HCT116 (cell line): ENCODE results near the gene AUTS2. TPM values are rescaled to one million over a fixed set of nuclear protein-coding genes. Genes with fewer than 3 reads are reported as not detected.

Source experiments
- ATAC-seq: fragments of 200-7000 bp; cut with Tn5 transposase; 2 replicates; pipeline ENCODE4 v1.9.1; 2020; ENCODE audit warnings: mild to moderate bottlenecking, moderate library complexity
- BruUV-seq: library from RNA; stranded (reverse); fragments of 400-500 nt; replicated peaks from 2 replicates; lab custom pipeline; 2021; lab: Mats Ljungman, UMichigan
- CTCF ChIA-PET: fragments of 300-600 bp; sonication (Branson Sonifier 250); formaldehyde crosslinking; loops from one replicate; lab custom pipeline; 2021; ENCODE audit warnings: antibody characterized with exemption; lab: Charles Lee
- POLR2A ChIA-PET: fragments of 300-600, 350-600 bp; sonication (Branson Sonifier 250); formaldehyde crosslinking; loops from one replicate; lab custom pipeline; 2021; ENCODE audit warnings: antibody characterized with exemption; lab: Charles Lee
- RAD21 ChIA-PET, 2 experiments: fragments of 300-600 bp; sonication (Branson Sonifier 250); formaldehyde crosslinking; loops; one replicate each; lab custom pipeline; 2023; ENCODE audit warnings: low total read pairs in 2 of 2; ENCODE audit not compliant: uncharacterized antibody in 2 of 2, unreplicated experiment in 2 of 2, low non-redundant PET in 1 of 2; lab: Charles Lee
- DNase-seq: peaks from one replicate; pipeline ENCODE4 v3.0.0-alpha.2; 2010; ENCODE audit warnings: low read depth, low spot score
- H2AFZ ChIP-seq: fragments of 200-600 bp; shearing (Covaris generic), sonication (generic); 2 replicates; pipeline ENCODE4 v1.6.1; 2017; ENCODE audit warnings: low read depth, mixed run types, mixed read lengths, antibody characterized with exemption, low read length; ENCODE audit not compliant: poor library complexity, severe bottlenecking
- H3K27ac ChIP-seq: 2 replicates; pipeline ENCODE4 v1.5.1; 2012; ENCODE audit warnings: low read depth, low read length
- H3K27me3 ChIP-seq: fragments of 200-600 bp; sonication (generic); 2 replicates; pipeline ENCODE4 v1.6.1; 2016; ENCODE audit warnings: mixed run types, low read length, mixed read lengths; ENCODE audit not compliant: insufficient read depth
- H3K36me3 ChIP-seq, 2 experiments: fragments of 200-500 bp in 1 of 2; fragments of 200-600 bp in 1 of 2; sonication (Bioruptor generic) in 1 of 2; sonication (generic) in 1 of 2; 2 replicates each; pipeline versions ENCODE4 v1.5.1 to v1.6.1; 2014 to 2016; ENCODE audit warnings: low read length in 2 of 2, inconsistent platforms in 1 of 2, mixed read lengths in 1 of 2, mixed run types in 1 of 2; ENCODE audit not compliant: insufficient read depth in 2 of 2, control insufficient read depth in 1 of 2
- H3K4me1 ChIP-seq, 2 experiments: fragments of 200-600 bp in 1 of 2; sonication (generic) in 1 of 2; 2 replicates each; pipeline versions ENCODE4 v1.5.1 to v1.6.1; 2012 to 2017; ENCODE audit warnings: low read length in 2 of 2, inconsistent platforms in 1 of 2, mild to moderate bottlenecking in 1 of 2, mixed read lengths in 1 of 2, mixed run types in 1 of 2, moderate library complexity in 1 of 2; ENCODE audit not compliant: insufficient read depth in 2 of 2, control insufficient read depth in 1 of 2
- H3K4me2 ChIP-seq: fragments of 200-600 bp; sonication (generic); 2 replicates; pipeline ENCODE4 v1.6.1; 2017; ENCODE audit warnings: mixed run types, low read length, mixed read lengths
- H3K4me3 ChIP-seq, 2 experiments: fragments of 200-600 bp in 1 of 2; sonication (generic) in 1 of 2; replicated peaks in 1 of 2; 2 replicates each; pipeline ENCODE4 v1.5.1; 2011 to 2016; ENCODE audit warnings: low read length in 2 of 2, control low read depth in 1 of 2, low read depth in 1 of 2, mild to moderate bottlenecking in 1 of 2, mixed read lengths in 1 of 2, mixed run types in 1 of 2
- H3K79me2 ChIP-seq: fragments of 200-600 bp; sonication (generic); 2 replicates; pipeline ENCODE4 v1.6.1; 2017; ENCODE audit warnings: mild to moderate bottlenecking, mixed run types, low read length, moderate library complexity, mixed read lengths; ENCODE audit not compliant: insufficient read depth
- H3K9ac ChIP-seq: fragments of 200-600 bp; sonication (generic); 2 replicates; pipeline ENCODE4 v1.6.1; 2016; ENCODE audit warnings: low read length, mixed read lengths
- H3K9me2 ChIP-seq: fragments of 200-600 bp; sonication (generic), shearing (Covaris generic); 2 replicates; pipeline ENCODE4 v1.6.1; 2017; ENCODE audit warnings: mixed run types, mild to moderate bottlenecking, moderate library complexity; ENCODE audit not compliant: insufficient read depth
- H3K9me3 ChIP-seq, 2 experiments: fragments of 200-500 bp in 1 of 2; fragments of 200-600 bp in 1 of 2; sonication (Bioruptor generic) in 1 of 2; sonication (generic) in 1 of 2; 2 replicates each; pipeline ENCODE4 v1.6.1; 2014 to 2017; ENCODE audit warnings: low read length in 2 of 2, mixed read lengths in 2 of 2, inconsistent platforms in 1 of 2, low read depth in 1 of 2, mild to moderate bottlenecking in 1 of 2, mixed run types in 1 of 2, moderate library complexity in 1 of 2; ENCODE audit not compliant: control insufficient read depth in 1 of 2, insufficient read depth in 1 of 2
- H4K20me1 ChIP-seq: fragments of 200-600 bp; sonication (generic), shearing (Covaris generic); 2 replicates; pipeline ENCODE4 v1.6.1; 2017; ENCODE audit warnings: mixed run types, mild to moderate bottlenecking, moderate library complexity; ENCODE audit not compliant: insufficient read depth
- ATF3 ChIP-seq: IDR thresholded peaks from 2 replicates; pipeline ENCODE4 v1.6.1; 2012
- CBX3 ChIP-seq: IDR thresholded peaks from 2 replicates; pipeline ENCODE4 v1.6.1; 2012; ENCODE audit warnings: low read depth
- CEBPB ChIP-seq: IDR thresholded peaks from 2 replicates; pipeline ENCODE4 v1.6.1; 2012; ENCODE audit warnings: low read depth
- CTCF ChIP-seq, 3 experiments: fragments of 200-600 bp in 1 of 3; sonication (generic) in 1 of 3; IDR thresholded peaks in 2 of 3; conservative IDR thresholded peaks in 1 of 3; 2 replicates each; pipeline ENCODE4 v1.5.1; 2012 to 2017; ENCODE audit warnings: low read depth in 2 of 3, low read length in 2 of 3, antibody characterized with exemption in 1 of 3, borderline replicate concordance in 1 of 3, control low read depth in 1 of 3, mild to moderate bottlenecking in 1 of 3, mixed read lengths in 1 of 3, mixed run types in 1 of 3, moderate library complexity in 1 of 3; ENCODE audit not compliant: insufficient read depth in 1 of 3
- EGR1 ChIP-seq: IDR thresholded peaks from 2 replicates; pipeline ENCODE4 v1.6.1; 2012; ENCODE audit warnings: low read depth
- ELF1 ChIP-seq: IDR thresholded peaks from 2 replicates; pipeline ENCODE4 v1.6.1; 2012; ENCODE audit warnings: low read depth, borderline replicate concordance
- EZH2 ChIP-seq: fragments of 200-600 bp; sonication (generic); IDR thresholded peaks from 2 replicates; pipeline ENCODE4 v1.6.1; 2017; ENCODE audit warnings: antibody characterized with exemption, mixed run types
- FOSL1 ChIP-seq: IDR thresholded peaks from 2 replicates; pipeline ENCODE4 v1.6.1; 2012; ENCODE audit warnings: low read depth
- JUND ChIP-seq: IDR thresholded peaks from 2 replicates; pipeline ENCODE4 v1.6.1; 2012
- MAX ChIP-seq: IDR thresholded peaks from 2 replicates; pipeline ENCODE4 v1.6.1; 2012
- POLR2A ChIP-seq: IDR thresholded peaks from 2 replicates; pipeline ENCODE4 v1.7.0; 2011; ENCODE audit warnings: borderline replicate concordance; ENCODE audit not compliant: insufficient read depth, insufficient read length; ENCODE audit errors: extremely low read depth
- POLR2AphosphoS5 ChIP-seq: IDR thresholded peaks from 2 replicates; pipeline ENCODE4 v1.6.1; 2011; ENCODE audit warnings: mild to moderate bottlenecking, low read depth, low read length, moderate library complexity
- RAD21 ChIP-seq: IDR thresholded peaks from 2 replicates; pipeline ENCODE4 v1.6.1; 2012; ENCODE audit warnings: low read depth, mild to moderate bottlenecking
- SIN3A ChIP-seq: IDR thresholded peaks from 2 replicates; pipeline ENCODE4 v1.6.1; 2012; ENCODE audit warnings: low read depth
- SP1 ChIP-seq: IDR thresholded peaks from 2 replicates; pipeline ENCODE4 v1.6.1; 2012; ENCODE audit warnings: low read depth
- SRF ChIP-seq: IDR thresholded peaks from 2 replicates; pipeline ENCODE4 v1.6.1; 2012; ENCODE audit warnings: low read depth
- TCF7L2 ChIP-seq: IDR thresholded peaks from 2 replicates; pipeline ENCODE4 v1.7.0; 2011; ENCODE audit warnings: borderline replicate concordance, inconsistent platforms; ENCODE audit not compliant: insufficient read depth, insufficient read length; ENCODE audit errors: extremely low read depth
- ZBTB33 ChIP-seq: IDR thresholded peaks from 2 replicates; pipeline ENCODE4 v1.6.1; 2011; ENCODE audit warnings: mild to moderate bottlenecking, low read length, moderate library complexity; ENCODE audit not compliant: insufficient replicate concordance; ENCODE audit errors: extremely low read depth
- ZFX ChIP-seq: fragments of 450-650 bp; IDR thresholded peaks from 2 replicates; pipeline ENCODE4 v1.6.1; 2017
- ZNF274 ChIP-seq: fragments of 200-500 bp; sonication (Bioruptor generic); IDR thresholded peaks from 2 replicates; pipeline ENCODE4 v1.6.1; 2014; ENCODE audit warnings: mild to moderate bottlenecking, low read depth, low read length, inconsistent platforms
- intact Hi-C: fragments of 100-400 bp; cut with micrococcal nuclease; formaldehyde crosslinking; loops from 2 replicates; pipeline ENCODE4 v1.10.0; 2022
- total RNA-seq: library from RNA; stranded (reverse); gene quantifications from one replicate; pipeline ENCODE4 v1.2.1, GENCODE V29; 2021; ENCODE audit not compliant: unreplicated experiment

The AUTS2 gene
- total RNA-seq, 1 experiment from 2014 or later: 0.93 TPM

GRCh38 chr7:69553190-69553589 lies 45.1 kb upstream of the AUTS2 start (continued):
- TF ChIP-seq MAX (no peak), SIN3A (no peak)
- TF ChIP-seq, all 23 proteins: peak for 0

- Histone ChIP-seq H3K27me3 (no peaks in the 10 kb centered on the region), H3K9ac (no peak overlapping the region), H3K4me3 (no peak overlapping the region), H3K4me2 (no peak overlapping the region), H2AFZ (no peak overlapping the region), H3K4me1 (no peaks in the 10 kb centered on the region), H3K9me2 (no peaks in the 10 kb centered on the region), H3K27ac (no peak overlapping the region), H3K36me3 (no peaks in the 10 kb centered on the region), H4K20me1 (no peaks in the 10 kb centered on the region), H3K79me2 (no peaks in the 10 kb centered on the region), H3K9me3 (peaks cover 0 to 9% of the 10 kb centered on the region in 2 experiments; a peak in 2 of 4 replicates)
- no TSS peak for BruUV-seq
- POLR2A ChIA-PET: no interaction called here
- RAD21 ChIA-PET: no interaction called here
- CTCF ChIA-PET: no interaction called here
- ATAC-seq: no peak
- intact Hi-C loops: no loop called here
- no peak for DNase-seq
- TF ChIP-seq CBX3 (no peak), ELF1 (no peak), POLR2AphosphoS5 (no peak), TCF7L2 (no peak), CEBPB (no peak), SIN3A (no peak), ZBTB33 (no peak), FOSL1 (no peak), RAD21 (no peak), SRF (no peak), EZH2 (no peak), ZNF274 (no peak), ZFX (no peak), EGR1 (no peak), ATF3 (no peak), SP1 (no peak), CTCF (IDR thresholded peaks at IDR 0.05 in 2 of 3, conservative IDR thresholded peaks at IDR 0.05 in 1 of 3; ENCODE audit: borderline replicate concordance in 1 of 3, insufficient read depth in 1 of 3, low read depth in 2 of 3, low read length in 2 of 3) (no peak), POLR2A (no peak), JUND (no peak)
These were observed 36.9 kb upstream of the AUTS2 start for GRCh38 chr7:69561266-69561960.
